Liver (tissue), 3 donors: ENCODE measurements around the gene CHI3L2.

Experiments
- EGR1 ChIP-seq, 2 donors: IDR thresholded peaks; 2 replicates each; pipeline ENCODE4 v1.6.1; 2016 to 2018; ENCODE audit warnings: antibody characterized with exemption in 2 of 2, low read depth in 2 of 2
- GABPA ChIP-seq, 2 donors: IDR thresholded peaks in 1 of 2; conservative IDR thresholded peaks in 1 of 2; 2 replicates each; pipeline ENCODE4 v1.6.1; 2016; ENCODE audit warnings: antibody characterized with exemption in 2 of 2, mild to moderate bottlenecking in 1 of 2, moderate library complexity in 1 of 2
- HNF4A ChIP-seq, 2 donors: conservative IDR thresholded peaks; 2 replicates each; pipeline ENCODE4 v1.6.1; 2016; ENCODE audit warnings: antibody characterized with exemption in 2 of 2, mild to moderate bottlenecking in 2 of 2
- HNF4G ChIP-seq: IDR thresholded peaks from 2 replicates; pipeline ENCODE4 v1.6.1; 2016; ENCODE audit warnings: antibody characterized with exemption
- JUND ChIP-seq, 2 donors: IDR thresholded peaks; 2 replicates each; pipeline ENCODE4 v1.6.1; 2016; ENCODE audit warnings: antibody characterized with exemption in 2 of 2
- RAD21 ChIP-seq, 2 donors: IDR thresholded peaks; 2 replicates each; pipeline ENCODE4 v1.6.1; 2016; ENCODE audit warnings: antibody characterized with exemption in 2 of 2, mild to moderate bottlenecking in 2 of 2
- SP1 ChIP-seq: IDR thresholded peaks from 2 replicates; pipeline ENCODE4 v1.6.1; 2018; ENCODE audit warnings: antibody characterized with exemption, mild to moderate bottlenecking
- TAF1 ChIP-seq: conservative IDR thresholded peaks from 2 replicates; pipeline ENCODE4 v1.6.1; 2016; ENCODE audit warnings: antibody characterized with exemption, mild to moderate bottlenecking
- YY1 ChIP-seq: IDR thresholded peaks from 2 replicates; pipeline ENCODE4 v1.6.1; 2016; ENCODE audit warnings: antibody characterized with exemption, mild to moderate bottlenecking
- TF ChIP-seq, protein P1 (sequence below): IDR thresholded peaks from 2 replicates; pipeline ENCODE4 v1.6.1; 2016; ENCODE audit warnings: antibody characterized with exemption, mild to moderate bottlenecking
- TF ChIP-seq, protein P2 (sequence below): IDR thresholded peaks from 2 replicates; pipeline ENCODE4 v1.6.1; 2016; ENCODE audit warnings: antibody characterized with exemption
- TF ChIP-seq, protein P3 (sequence below): fragments of 150-350 bp; IDR thresholded peaks from 2 replicates; pipeline ENCODE4 v1.5.1; 2017; ENCODE audit warnings: improper control_type of control experiment, low read depth, low read length; ENCODE audit not compliant: missing input control
- TF ChIP-seq, protein P4 (sequence below): IDR thresholded peaks from 2 replicates; pipeline ENCODE4 v1.6.1; 2016; ENCODE audit warnings: antibody characterized with exemption
- TF ChIP-seq, protein P5 (sequence below): IDR thresholded peaks from 2 replicates; pipeline ENCODE4 v1.6.1; 2016; ENCODE audit warnings: antibody characterized with exemption
- donor health status: healthy.
- donor health status: healthy.

DNA sequence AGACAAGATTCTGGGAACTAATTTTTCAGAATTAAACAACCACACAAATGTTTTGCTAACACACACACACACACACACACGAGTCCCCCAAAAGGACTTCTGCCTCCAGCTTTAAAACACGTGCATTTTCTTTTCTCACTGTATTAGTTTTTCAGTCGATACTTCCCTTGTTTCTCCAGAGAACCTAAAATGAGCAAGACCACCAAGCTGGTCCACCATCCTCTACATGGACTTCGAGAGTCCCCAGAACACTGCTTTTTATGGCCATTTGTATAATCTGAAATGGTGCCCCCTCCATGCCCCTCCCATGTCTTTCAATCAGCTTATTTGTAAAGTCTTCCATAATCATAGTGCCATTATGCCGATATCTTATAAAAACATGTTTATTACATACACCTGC is 10.8 kb upstream of the CHI3L2 start:
- TF ChIP-seq, protein P1, sequence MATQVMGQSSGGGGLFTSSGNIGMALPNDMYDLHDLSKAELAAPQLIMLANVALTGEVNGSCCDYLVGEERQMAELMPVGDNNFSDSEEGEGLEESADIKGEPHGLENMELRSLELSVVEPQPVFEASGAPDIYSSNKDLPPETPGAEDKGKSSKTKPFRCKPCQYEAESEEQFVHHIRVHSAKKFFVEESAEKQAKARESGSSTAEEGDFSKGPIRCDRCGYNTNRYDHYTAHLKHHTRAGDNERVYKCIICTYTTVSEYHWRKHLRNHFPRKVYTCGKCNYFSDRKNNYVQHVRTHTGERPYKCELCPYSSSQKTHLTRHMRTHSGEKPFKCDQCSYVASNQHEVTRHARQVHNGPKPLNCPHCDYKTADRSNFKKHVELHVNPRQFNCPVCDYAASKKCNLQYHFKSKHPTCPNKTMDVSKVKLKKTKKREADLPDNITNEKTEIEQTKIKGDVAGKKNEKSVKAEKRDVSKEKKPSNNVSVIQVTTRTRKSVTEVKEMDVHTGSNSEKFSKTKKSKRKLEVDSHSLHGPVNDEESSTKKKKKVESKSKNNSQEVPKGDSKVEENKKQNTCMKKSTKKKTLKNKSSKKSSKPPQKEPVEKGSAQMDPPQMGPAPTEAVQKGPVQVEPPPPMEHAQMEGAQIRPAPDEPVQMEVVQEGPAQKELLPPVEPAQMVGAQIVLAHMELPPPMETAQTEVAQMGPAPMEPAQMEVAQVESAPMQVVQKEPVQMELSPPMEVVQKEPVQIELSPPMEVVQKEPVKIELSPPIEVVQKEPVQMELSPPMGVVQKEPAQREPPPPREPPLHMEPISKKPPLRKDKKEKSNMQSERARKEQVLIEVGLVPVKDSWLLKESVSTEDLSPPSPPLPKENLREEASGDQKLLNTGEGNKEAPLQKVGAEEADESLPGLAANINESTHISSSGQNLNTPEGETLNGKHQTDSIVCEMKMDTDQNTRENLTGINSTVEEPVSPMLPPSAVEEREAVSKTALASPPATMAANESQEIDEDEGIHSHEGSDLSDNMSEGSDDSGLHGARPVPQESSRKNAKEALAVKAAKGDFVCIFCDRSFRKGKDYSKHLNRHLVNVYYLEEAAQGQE: no peak
- TF ChIP-seq, protein P2, sequence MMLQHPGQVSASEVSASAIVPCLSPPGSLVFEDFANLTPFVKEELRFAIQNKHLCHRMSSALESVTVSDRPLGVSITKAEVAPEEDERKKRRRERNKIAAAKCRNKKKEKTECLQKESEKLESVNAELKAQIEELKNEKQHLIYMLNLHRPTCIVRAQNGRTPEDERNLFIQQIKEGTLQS: no peak
- TF ChIP-seq, protein P3, sequence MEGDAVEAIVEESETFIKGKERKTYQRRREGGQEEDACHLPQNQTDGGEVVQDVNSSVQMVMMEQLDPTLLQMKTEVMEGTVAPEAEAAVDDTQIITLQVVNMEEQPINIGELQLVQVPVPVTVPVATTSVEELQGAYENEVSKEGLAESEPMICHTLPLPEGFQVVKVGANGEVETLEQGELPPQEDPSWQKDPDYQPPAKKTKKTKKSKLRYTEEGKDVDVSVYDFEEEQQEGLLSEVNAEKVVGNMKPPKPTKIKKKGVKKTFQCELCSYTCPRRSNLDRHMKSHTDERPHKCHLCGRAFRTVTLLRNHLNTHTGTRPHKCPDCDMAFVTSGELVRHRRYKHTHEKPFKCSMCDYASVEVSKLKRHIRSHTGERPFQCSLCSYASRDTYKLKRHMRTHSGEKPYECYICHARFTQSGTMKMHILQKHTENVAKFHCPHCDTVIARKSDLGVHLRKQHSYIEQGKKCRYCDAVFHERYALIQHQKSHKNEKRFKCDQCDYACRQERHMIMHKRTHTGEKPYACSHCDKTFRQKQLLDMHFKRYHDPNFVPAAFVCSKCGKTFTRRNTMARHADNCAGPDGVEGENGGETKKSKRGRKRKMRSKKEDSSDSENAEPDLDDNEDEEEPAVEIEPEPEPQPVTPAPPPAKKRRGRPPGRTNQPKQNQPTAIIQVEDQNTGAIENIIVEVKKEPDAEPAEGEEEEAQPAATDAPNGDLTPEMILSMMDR: no peak
- TF ChIP-seq, protein P4, sequence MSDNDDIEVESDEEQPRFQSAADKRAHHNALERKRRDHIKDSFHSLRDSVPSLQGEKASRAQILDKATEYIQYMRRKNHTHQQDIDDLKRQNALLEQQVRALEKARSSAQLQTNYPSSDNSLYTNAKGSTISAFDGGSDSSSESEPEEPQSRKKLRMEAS: no peak
- no peak for TF ChIP-seq YY1
- TF ChIP-seq RAD21 (IDR thresholded peaks at IDR 0.05): no peak
- TF ChIP-seq TAF1: no peak
- no peak for TF ChIP-seq JUND (IDR thresholded peaks at IDR 0.05)
- TF ChIP-seq EGR1 (IDR thresholded peaks at IDR 0.05; ENCODE audit: low read depth in 2 of 2): no peak
- TF ChIP-seq HNF4A (conservative IDR thresholded peaks at IDR 0.05): no peak
- TF ChIP-seq, protein P5, sequence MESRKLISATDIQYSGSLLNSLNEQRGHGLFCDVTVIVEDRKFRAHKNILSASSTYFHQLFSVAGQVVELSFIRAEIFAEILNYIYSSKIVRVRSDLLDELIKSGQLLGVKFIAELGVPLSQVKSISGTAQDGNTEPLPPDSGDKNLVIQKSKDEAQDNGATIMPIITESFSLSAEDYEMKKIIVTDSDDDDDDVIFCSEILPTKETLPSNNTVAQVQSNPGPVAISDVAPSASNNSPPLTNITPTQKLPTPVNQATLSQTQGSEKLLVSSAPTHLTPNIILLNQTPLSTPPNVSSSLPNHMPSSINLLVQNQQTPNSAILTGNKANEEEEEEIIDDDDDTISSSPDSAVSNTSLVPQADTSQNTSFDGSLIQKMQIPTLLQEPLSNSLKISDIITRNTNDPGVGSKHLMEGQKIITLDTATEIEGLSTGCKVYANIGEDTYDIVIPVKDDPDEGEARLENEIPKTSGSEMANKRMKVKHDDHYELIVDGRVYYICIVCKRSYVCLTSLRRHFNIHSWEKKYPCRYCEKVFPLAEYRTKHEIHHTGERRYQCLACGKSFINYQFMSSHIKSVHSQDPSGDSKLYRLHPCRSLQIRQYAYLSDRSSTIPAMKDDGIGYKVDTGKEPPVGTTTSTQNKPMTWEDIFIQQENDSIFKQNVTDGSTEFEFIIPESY: no peak
- TF ChIP-seq SP1: no peak
- no peak for TF ChIP-seq GABPA (IDR thresholded peaks at IDR 0.05 in 1 of 2, conservative IDR thresholded peaks at IDR 0.05 in 1 of 2)
- TF ChIP-seq HNF4G: no peak
